GM12864 (cell line): ENCODE results near the gene SERPINB11.
"Not testable (repeated sequence)": the region's sequence is repeated elsewhere in the genome, so short reads cannot be mapped to it uniquely, and the experiment has no call there.

Experiments
- DNase-seq: peaks from one replicate; pipeline ENCODE4 v3.0.0-alpha.2; 2011; ENCODE audit warnings: low read depth
- H3K4me3 ChIP-seq: 2 replicates; pipeline ENCODE4 v1.5.1; 2011; ENCODE audit warnings: mild to moderate bottlenecking, low read depth, low read length, control low read depth
- TF ChIP-seq, protein P1 (sequence below): IDR thresholded peaks from 2 replicates; pipeline ENCODE4 v1.5.1; 2011; ENCODE audit warnings: low read depth, mild to moderate bottlenecking, moderate library complexity, low read length, control low read depth, inconsistent platforms; ENCODE audit errors: missing control alignments

Gene SERPINB11

GRCh38 chr18:63753676-63754075 lies 50.9 kb downstream of the SERPINB11 start:
- DNase-seq: no peak
- TF ChIP-seq, protein P1, sequence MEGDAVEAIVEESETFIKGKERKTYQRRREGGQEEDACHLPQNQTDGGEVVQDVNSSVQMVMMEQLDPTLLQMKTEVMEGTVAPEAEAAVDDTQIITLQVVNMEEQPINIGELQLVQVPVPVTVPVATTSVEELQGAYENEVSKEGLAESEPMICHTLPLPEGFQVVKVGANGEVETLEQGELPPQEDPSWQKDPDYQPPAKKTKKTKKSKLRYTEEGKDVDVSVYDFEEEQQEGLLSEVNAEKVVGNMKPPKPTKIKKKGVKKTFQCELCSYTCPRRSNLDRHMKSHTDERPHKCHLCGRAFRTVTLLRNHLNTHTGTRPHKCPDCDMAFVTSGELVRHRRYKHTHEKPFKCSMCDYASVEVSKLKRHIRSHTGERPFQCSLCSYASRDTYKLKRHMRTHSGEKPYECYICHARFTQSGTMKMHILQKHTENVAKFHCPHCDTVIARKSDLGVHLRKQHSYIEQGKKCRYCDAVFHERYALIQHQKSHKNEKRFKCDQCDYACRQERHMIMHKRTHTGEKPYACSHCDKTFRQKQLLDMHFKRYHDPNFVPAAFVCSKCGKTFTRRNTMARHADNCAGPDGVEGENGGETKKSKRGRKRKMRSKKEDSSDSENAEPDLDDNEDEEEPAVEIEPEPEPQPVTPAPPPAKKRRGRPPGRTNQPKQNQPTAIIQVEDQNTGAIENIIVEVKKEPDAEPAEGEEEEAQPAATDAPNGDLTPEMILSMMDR: no peak

DNA sequence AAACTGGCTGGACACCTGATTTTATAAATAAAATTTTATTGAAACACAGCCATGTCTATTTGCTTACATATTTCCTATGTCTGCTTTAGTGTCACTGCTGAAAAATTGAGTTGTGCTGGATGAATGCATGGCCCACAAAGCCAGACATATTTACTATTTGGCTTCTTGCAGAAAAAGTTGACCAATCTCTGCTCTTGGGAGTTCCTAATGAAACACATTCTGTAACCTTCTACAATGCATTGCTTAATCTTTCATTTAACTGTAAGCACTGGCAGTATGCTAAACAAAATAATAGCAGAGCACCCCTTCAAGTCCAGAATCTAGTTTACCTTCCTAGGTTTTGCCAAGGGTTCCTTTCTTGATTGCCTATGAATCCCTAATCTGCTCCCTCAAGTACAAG lies 54.8 kb downstream of the SERPINB11 start:
- TF ChIP-seq, protein P1: no peak
- H3K4me3 ChIP-seq: no peak overlapping the region

More at GRCh38 chr18:63753676-63754075, 50.9 kb downstream of the SERPINB11 start:
- no peak overlapping the region for H3K4me3 ChIP-seq

GRCh38 chr18:63758615-63759240 lies 56.0 kb downstream of the SERPINB11 start:
- TF ChIP-seq, protein P1: no peak
- H3K4me3 ChIP-seq: no peak overlapping the region
- DNase-seq: no peak

More for the DNA sequence above, 54.8 kb downstream of the SERPINB11 start:
- no peak for DNase-seq

- H3K4me3 ChIP-seq, DNase-seq: not testable (repeated sequence)
Measured at GRCh38 chr18:63759786-63760185, 57.0 kb downstream of the SERPINB11 start.

DNA sequence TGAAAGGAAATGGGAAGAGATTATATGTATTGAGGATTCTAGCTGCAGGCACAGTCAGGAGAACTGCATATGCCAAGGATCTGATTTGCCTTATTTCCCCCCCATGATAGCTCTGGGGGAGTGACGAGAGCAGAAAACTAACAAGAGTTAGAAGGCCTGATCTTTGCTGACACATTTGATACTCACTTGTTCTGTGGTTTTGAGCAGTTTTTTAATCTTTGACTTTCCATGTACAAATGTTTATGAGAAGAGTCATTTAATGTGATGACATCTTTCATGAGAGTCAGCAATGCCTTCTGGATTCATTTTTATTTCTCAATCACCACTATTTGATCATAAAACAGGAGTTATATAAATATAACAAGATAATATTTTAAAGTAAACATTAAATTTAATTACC lies 59.8 kb downstream of the SERPINB11 start:
- TF ChIP-seq, protein P1: no peak
- no peak for DNase-seq
- no peak overlapping the region for H3K4me3 ChIP-seq

- no peak for DNase-seq
- TF ChIP-seq, protein P1: no peak
- no peak overlapping the region for H3K4me3 ChIP-seq
Measured at GRCh38 chr18:63763831-63764600, 61.3 kb downstream of the SERPINB11 start.

DNA sequence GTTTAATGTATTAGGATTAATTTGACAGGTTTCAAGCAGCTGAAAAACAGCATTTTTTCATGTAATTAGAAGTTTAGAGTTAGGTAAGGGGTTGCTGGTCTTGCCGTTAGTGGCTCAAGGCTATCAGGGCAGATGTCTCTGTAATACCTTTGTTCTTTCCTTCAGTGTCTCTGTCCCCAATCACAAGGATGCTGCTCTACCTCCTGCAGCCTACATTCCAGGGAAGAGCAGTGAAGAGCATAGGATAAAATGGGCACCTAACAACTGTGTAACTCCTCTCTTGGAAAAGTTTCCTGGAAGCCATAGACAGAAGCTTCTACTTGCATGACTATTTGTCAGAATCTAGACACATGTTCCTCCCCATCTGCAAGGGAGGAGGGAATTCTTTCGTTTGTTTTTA lies 63.1 kb downstream of the SERPINB11 start:
- no peak overlapping the region for H3K4me3 ChIP-seq
- TF ChIP-seq, protein P1: no peak
- no peak for DNase-seq
